ENCODE data around the gene KLHDC7A. TPM values are rescaled to one million over a fixed set of nuclear protein-coding genes. Genes with fewer than 3 reads are reported as not detected.

KLHDC7A gene
- total RNA-seq, 2 donors from 2014 or later, result 4.4 to 7.2 TPM

- Mint-ChIP-seq H3K27me3 (ENCODE audit: insufficient read depth) (no peaks in the 10 kb centered on the region), H3K4me3 (no peak overlapping the region), H3K27ac (no peak overlapping the region), H3K9me3 (peaks cover 7% of the 10 kb centered on the region), H3K4me1 (no peaks in the 10 kb centered on the region), H3K36me3 (ENCODE audit: low read depth) (no peaks in the 10 kb centered on the region)
- Histone ChIP-seq H3K27ac (ENCODE audit: low read depth, low read length) (no peak overlapping the region), H3K9me3 (ENCODE audit: control insufficient read depth, low read length) (no peaks in the 10 kb centered on the region), H3K9ac (ENCODE audit: extremely low read depth, low read length, poor library complexity, severe bottlenecking) (no peak overlapping the region), H3K4me1 (ENCODE audit: control insufficient read depth, insufficient read depth, low read length) (no peaks in the 10 kb centered on the region), H3K4me3 (ENCODE audit: low read length) (no peak overlapping the region), H3K27me3 (ENCODE audit: control insufficient read depth, insufficient read depth, low read length, poor library complexity, severe bottlenecking) (no peaks in the 10 kb centered on the region), H3K36me3 (ENCODE audit: control insufficient read depth, insufficient read depth, low read length) (no peaks in the 10 kb centered on the region)
- no peak for TF ChIP-seq CTCF (conservative IDR thresholded peaks at IDR 0.05)
- 85 to 87% methylated on average over 2 to 7 of the region's 7 CpGs for WGBS, 2 experiments (ENCODE audit: insufficient coverage in 1 of 2, insufficient read length in 1 of 2)
- no peak for DNase-seq
Observed at GRCh38 chr1:18466676-18467075, 14.1 kb upstream of the KLHDC7A start.

- H3K4me1 Mint-ChIP-seq, result no peaks in the 10 kb centered on the region
- Histone ChIP-seq H3K4me3 (ENCODE audit: low read length) (no peak overlapping the region), H3K36me3 (ENCODE audit: control insufficient read depth, insufficient read depth, low read length) (no peaks in the 10 kb centered on the region), H3K9me3 (ENCODE audit: control insufficient read depth, low read length) (no peaks in the 10 kb centered on the region), H3K27me3 (ENCODE audit: control insufficient read depth, insufficient read depth, low read length, poor library complexity, severe bottlenecking) (no peaks in the 10 kb centered on the region), H3K9ac (ENCODE audit: extremely low read depth, low read length, poor library complexity, severe bottlenecking) (no peak overlapping the region), H3K4me1 (ENCODE audit: control insufficient read depth, insufficient read depth, low read length) (no peaks in the 10 kb centered on the region), H3K27ac (ENCODE audit: low read depth, low read length) (no peak overlapping the region)
- H3K9me3 Mint-ChIP-seq, result peaks cover 7% of the 10 kb centered on the region
- peak; percentile 51 for TF ChIP-seq CTCF (conservative IDR thresholded peaks at IDR 0.05)
- DNase-seq, result peak; percentile 45
- H3K27ac Mint-ChIP-seq, result no peak overlapping the region
- H3K36me3 Mint-ChIP-seq (ENCODE audit: low read depth), result no peaks in the 10 kb centered on the region
- 78 to 94% methylated on average over 5 to 6 of the region's 6 CpGs for WGBS, 2 experiments (ENCODE audit: insufficient coverage in 1 of 2, insufficient read length in 1 of 2)
- H3K27me3 Mint-ChIP-seq (ENCODE audit: insufficient read depth), result no peaks in the 10 kb centered on the region
- H3K4me3 Mint-ChIP-seq, result no peak overlapping the region
Observed at GRCh38 chr1:18468570-18468969, 12.2 kb upstream of the KLHDC7A start.

DNA sequence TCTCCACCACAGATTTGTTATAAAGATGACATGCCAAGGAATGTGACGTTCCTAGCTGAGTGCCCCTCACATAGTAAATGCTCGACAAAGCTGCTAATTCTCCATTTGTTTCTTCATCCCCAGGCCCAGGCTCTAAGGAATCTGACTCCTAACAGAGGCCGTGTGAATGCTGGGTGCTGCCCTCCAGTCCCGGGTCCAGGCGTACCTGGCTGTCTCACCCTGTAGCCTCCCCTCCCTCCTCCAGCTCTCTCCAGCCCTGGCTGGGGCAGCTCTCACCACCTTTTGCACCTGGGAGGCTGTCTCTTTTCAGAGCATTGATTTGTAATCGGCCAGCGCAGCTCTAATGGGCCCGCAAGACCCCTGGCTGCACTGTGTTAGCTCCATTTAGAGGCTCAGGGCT is 11.2 kb upstream of the KLHDC7A start:
- Histone ChIP-seq H3K9ac (ENCODE audit: extremely low read depth, low read length, poor library complexity, severe bottlenecking) (no peak overlapping the region), H3K4me3 (ENCODE audit: low read length) (no peak overlapping the region), H3K27ac (ENCODE audit: low read depth, low read length) (no peak overlapping the region), H3K4me1 (ENCODE audit: control insufficient read depth, insufficient read depth, low read length) (no peaks in the 10 kb centered on the region), H3K36me3 (ENCODE audit: control insufficient read depth, insufficient read depth, low read length) (no peaks in the 10 kb centered on the region), H3K9me3 (ENCODE audit: control insufficient read depth, low read length) (no peaks in the 10 kb centered on the region), H3K27me3 (ENCODE audit: control insufficient read depth, insufficient read depth, low read length, poor library complexity, severe bottlenecking) (no peaks in the 10 kb centered on the region)
- peaks cover 7% of the 10 kb centered on the region for H3K9me3 Mint-ChIP-seq
- H3K4me1 Mint-ChIP-seq, result no peaks in the 10 kb centered on the region
- H3K4me3 Mint-ChIP-seq, result no peak overlapping the region
- peak; percentile 45 for DNase-seq
- H3K27me3 Mint-ChIP-seq (ENCODE audit: insufficient read depth), result no peaks in the 10 kb centered on the region
- WGBS, 2 experiments (ENCODE audit: insufficient coverage in 1 of 2, insufficient read length in 1 of 2), result 92 to 93% methylated on average over 7 to 8 of the region's 8 CpGs
- no peak overlapping the region for H3K27ac Mint-ChIP-seq
- no peak for TF ChIP-seq CTCF (conservative IDR thresholded peaks at IDR 0.05)
- H3K36me3 Mint-ChIP-seq (ENCODE audit: low read depth), result no peaks in the 10 kb centered on the region

All from endodermal cell (in vitro differentiated cells).